ENCODE measurements around the gene CELSR1. TPM values are rescaled to one million over a fixed set of nuclear protein-coding genes. Genes with fewer than 3 reads are reported as not detected.

Gene CELSR1
- total RNA-seq, 1 donor from 2014 or later = 0.30 TPM

GRCh38 chr22:46532416-46532815 lies 5.0 kb downstream of the CELSR1 start:
- no peak for DNase-seq (ENCODE audit: low spot score)
- no peak overlapping the region for H3K4me3 Mint-ChIP-seq (ENCODE audit: low read depth)
- peaks cover 5% of the 10 kb centered on the region for H3K4me1 Mint-ChIP-seq (ENCODE audit: low read depth)
- H3K9me3 Mint-ChIP-seq = no peaks in the 10 kb centered on the region
- H3K36me3 Mint-ChIP-seq (ENCODE audit: low read depth) = no peaks in the 10 kb centered on the region
- no peak overlapping the region for H3K27ac Mint-ChIP-seq
- peaks cover 14% of the 10 kb centered on the region for H3K27me3 Mint-ChIP-seq (ENCODE audit: low read depth)
- intact Hi-C loops (cut with micrococcal nuclease) = no loop called here

DNA sequence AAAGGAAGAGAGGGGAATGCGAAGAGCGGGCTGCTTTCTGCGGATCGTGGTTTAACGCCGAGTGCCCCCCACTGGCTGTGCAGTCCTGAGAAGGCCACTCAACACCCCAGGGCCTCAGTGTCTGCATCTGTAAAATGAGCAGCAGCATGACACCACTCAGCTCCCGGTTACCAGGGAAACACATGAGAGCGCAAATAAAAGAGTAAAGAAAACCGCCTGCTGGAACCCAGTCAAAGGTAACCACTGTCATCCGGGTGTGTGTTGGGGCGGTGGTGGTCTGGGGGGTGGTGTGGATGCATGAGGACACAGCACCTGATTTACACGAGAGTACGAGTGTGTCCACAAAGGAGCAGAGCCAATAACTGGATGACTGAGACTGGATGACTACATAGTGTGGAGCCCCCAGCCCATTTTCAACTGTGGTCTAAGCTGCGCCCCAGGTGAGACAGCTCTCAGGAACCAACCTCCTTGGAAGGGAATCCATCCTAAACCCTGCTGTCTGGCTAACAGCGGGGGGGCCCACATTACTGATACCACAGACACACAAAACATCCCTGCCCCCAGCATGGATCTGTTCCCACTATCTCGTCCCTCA lies 5.7 kb downstream of the CELSR1 start:
- Mint-ChIP-seq H3K27ac (no peak overlapping the region), H3K4me1 (ENCODE audit: low read depth) (peaks cover 5% of the 10 kb centered on the region), H3K27me3 (ENCODE audit: low read depth) (peaks cover 14% of the 10 kb centered on the region), H3K9me3 (no peaks in the 10 kb centered on the region), H3K4me3 (ENCODE audit: low read depth) (no peak overlapping the region), H3K36me3 (ENCODE audit: low read depth) (no peaks in the 10 kb centered on the region)
- intact Hi-C loops (cut with micrococcal nuclease) = no loop called here
- DNase-seq (ENCODE audit: low spot score) = no peak

DNA sequence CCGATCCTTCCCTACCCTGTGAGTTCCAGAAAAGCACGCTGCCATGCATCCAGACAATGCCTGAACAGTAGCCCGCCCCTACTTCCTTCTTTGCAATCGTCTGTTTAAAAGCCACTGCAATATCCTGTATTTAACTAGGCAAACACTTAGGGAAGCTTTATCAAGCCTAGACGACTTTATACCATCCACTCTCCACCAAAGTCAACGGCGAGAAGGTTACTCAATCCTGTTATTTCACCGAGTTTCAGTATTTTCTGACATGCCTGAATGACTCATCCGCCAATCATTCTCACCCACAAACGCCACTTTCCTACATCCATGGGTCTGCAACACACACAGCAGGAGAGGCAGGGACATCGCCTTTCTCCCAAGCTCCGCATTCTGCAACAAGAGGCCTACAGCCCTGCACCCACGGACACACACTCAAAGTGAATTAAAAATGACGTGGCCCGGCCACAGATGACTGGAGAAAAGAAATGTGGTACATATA lies 9.3 kb downstream of the CELSR1 start:
- no peaks in the 10 kb centered on the region for H3K36me3 Mint-ChIP-seq (ENCODE audit: low read depth)
- DNase-seq (ENCODE audit: low spot score) = no peak
- no peaks in the 10 kb centered on the region for H3K9me3 Mint-ChIP-seq
- H3K4me3 Mint-ChIP-seq (ENCODE audit: low read depth) = no peak overlapping the region
- intact Hi-C loops (cut with micrococcal nuclease) = no loop called here
- peaks cover 5% of the 10 kb centered on the region for H3K4me1 Mint-ChIP-seq (ENCODE audit: low read depth)
- peaks cover 6% of the 10 kb centered on the region for H3K27me3 Mint-ChIP-seq (ENCODE audit: low read depth)
- no peak overlapping the region for H3K27ac Mint-ChIP-seq

GRCh38 chr22:46526244-46526839 lies 11.1 kb downstream of the CELSR1 start:
- Mint-ChIP-seq H3K27ac (no peak overlapping the region), H3K27me3 (ENCODE audit: low read depth) (peaks cover 2% of the 10 kb centered on the region), H3K4me3 (ENCODE audit: low read depth) (no peak overlapping the region), H3K4me1 (ENCODE audit: low read depth) (peaks cover 5% of the 10 kb centered on the region), H3K36me3 (ENCODE audit: low read depth) (no peaks in the 10 kb centered on the region), H3K9me3 (no peaks in the 10 kb centered on the region)
- no peak for DNase-seq (ENCODE audit: low spot score)
- intact Hi-C loops (cut with micrococcal nuclease) = no loop called here

- no peak overlapping the region for H3K27ac Mint-ChIP-seq
- intact Hi-C loops (cut with micrococcal nuclease) = no loop called here
- H3K4me3 Mint-ChIP-seq (ENCODE audit: low read depth) = no peak overlapping the region
- no peaks in the 10 kb centered on the region for H3K9me3 Mint-ChIP-seq
- no peaks in the 10 kb centered on the region for H3K36me3 Mint-ChIP-seq (ENCODE audit: low read depth)
- peaks cover 2% of the 10 kb centered on the region for H3K27me3 Mint-ChIP-seq (ENCODE audit: low read depth)
- H3K4me1 Mint-ChIP-seq (ENCODE audit: low read depth) = peaks cover 5% of the 10 kb centered on the region
- no peak for DNase-seq (ENCODE audit: low spot score)
These were observed 11.8 kb downstream of the CELSR1 start for GRCh38 chr22:46525389-46526243.

GRCh38 chr22:46524203-46524740 lies 13.1 kb downstream of the CELSR1 start:
- H3K4me1 Mint-ChIP-seq (ENCODE audit: low read depth) = peaks cover 5% of the 10 kb centered on the region
- H3K27me3 Mint-ChIP-seq (ENCODE audit: low read depth) = peaks cover 2% of the 10 kb centered on the region
- no peaks in the 10 kb centered on the region for H3K9me3 Mint-ChIP-seq
- no peaks in the 10 kb centered on the region for H3K36me3 Mint-ChIP-seq (ENCODE audit: low read depth)
- intact Hi-C loops (cut with micrococcal nuclease) = no loop called here
- H3K27ac Mint-ChIP-seq = no peak overlapping the region
- DNase-seq (ENCODE audit: low spot score) = no peak
- H3K4me3 Mint-ChIP-seq (ENCODE audit: low read depth) = no peak overlapping the region

DNA sequence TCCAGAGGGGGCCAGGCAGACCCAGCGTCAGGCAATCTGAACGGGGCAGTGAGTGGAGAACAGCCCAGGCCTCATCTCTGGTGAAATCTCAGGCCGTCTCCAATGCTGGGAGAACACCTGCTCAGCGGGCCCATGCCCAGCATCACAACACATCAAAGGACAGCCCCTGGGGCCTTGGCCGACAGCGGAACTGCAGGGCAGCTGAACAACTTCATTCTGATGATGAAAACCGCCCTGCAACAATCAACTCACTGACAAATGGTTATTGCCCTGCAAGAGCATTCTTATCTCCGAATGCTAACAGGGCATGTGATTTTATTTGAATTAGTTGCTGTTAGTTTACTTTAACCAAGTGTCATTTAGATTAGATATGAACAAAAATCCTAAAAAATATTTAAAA lies 14.6 kb downstream of the CELSR1 start:
- Mint-ChIP-seq H3K4me1 (ENCODE audit: low read depth) (no peaks in the 10 kb centered on the region), H3K27me3 (ENCODE audit: low read depth) (no peaks in the 10 kb centered on the region), H3K36me3 (ENCODE audit: low read depth) (no peaks in the 10 kb centered on the region), H3K27ac (no peak overlapping the region), H3K9me3 (no peaks in the 10 kb centered on the region), H3K4me3 (ENCODE audit: low read depth) (no peak overlapping the region)
- DNase-seq (ENCODE audit: low spot score) = no peak
- intact Hi-C loops (cut with micrococcal nuclease) = no loop called here

DNA sequence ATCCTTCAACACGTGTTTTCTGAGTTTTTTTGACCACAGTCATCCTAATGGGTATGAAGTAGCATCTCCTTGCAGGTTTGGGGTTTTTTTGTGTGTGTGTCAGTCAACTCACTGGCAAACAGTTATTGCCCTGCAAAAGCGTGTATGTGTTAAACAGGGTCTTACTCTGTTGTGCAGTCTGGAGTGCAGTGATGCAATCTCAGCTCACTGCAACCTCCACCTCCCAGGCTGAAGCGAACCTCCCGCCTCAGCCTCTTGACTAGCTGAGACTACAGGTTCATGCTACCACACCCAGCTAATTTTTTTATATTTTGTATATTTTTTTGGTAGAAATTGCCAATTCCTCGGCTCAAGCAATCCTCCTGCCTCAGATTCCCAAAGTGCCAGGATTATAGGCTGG lies 15.4 kb downstream of the CELSR1 start:
- H3K4me1 Mint-ChIP-seq (ENCODE audit: low read depth) = no peaks in the 10 kb centered on the region
- H3K4me3 Mint-ChIP-seq (ENCODE audit: low read depth) = no peak overlapping the region
- DNase-seq (ENCODE audit: low spot score) = no peak
- no peaks in the 10 kb centered on the region for H3K9me3 Mint-ChIP-seq
- no peaks in the 10 kb centered on the region for H3K27me3 Mint-ChIP-seq (ENCODE audit: low read depth)
- intact Hi-C loops (cut with micrococcal nuclease) = no loop called here
- H3K36me3 Mint-ChIP-seq (ENCODE audit: low read depth) = no peaks in the 10 kb centered on the region
- H3K27ac Mint-ChIP-seq = no peak overlapping the region

GRCh38 chr22:46520880-46521279 lies 16.5 kb downstream of the CELSR1 start:
- no peaks in the 10 kb centered on the region for H3K4me1 Mint-ChIP-seq (ENCODE audit: low read depth)
- no peak for DNase-seq (ENCODE audit: low spot score)
- H3K4me3 Mint-ChIP-seq (ENCODE audit: low read depth) = no peak overlapping the region
- no peak overlapping the region for H3K27ac Mint-ChIP-seq
- H3K27me3 Mint-ChIP-seq (ENCODE audit: low read depth) = no peaks in the 10 kb centered on the region
- no peaks in the 10 kb centered on the region for H3K36me3 Mint-ChIP-seq (ENCODE audit: low read depth)
- no peaks in the 10 kb centered on the region for H3K9me3 Mint-ChIP-seq
- intact Hi-C loops (cut with micrococcal nuclease) = no loop called here

- Mint-ChIP-seq H3K36me3 (ENCODE audit: low read depth) (no peaks in the 10 kb centered on the region), H3K27ac (no peak overlapping the region), H3K27me3 (ENCODE audit: low read depth) (no peaks in the 10 kb centered on the region), H3K4me3 (ENCODE audit: low read depth) (no peak overlapping the region), H3K4me1 (ENCODE audit: low read depth) (no peaks in the 10 kb centered on the region), H3K9me3 (no peaks in the 10 kb centered on the region)
- DNase-seq (ENCODE audit: low spot score) = no peak
- intact Hi-C loops (cut with micrococcal nuclease) = no loop called here
These were observed 18.0 kb downstream of the CELSR1 start for GRCh38 chr22:46519377-46519776.

DNA sequence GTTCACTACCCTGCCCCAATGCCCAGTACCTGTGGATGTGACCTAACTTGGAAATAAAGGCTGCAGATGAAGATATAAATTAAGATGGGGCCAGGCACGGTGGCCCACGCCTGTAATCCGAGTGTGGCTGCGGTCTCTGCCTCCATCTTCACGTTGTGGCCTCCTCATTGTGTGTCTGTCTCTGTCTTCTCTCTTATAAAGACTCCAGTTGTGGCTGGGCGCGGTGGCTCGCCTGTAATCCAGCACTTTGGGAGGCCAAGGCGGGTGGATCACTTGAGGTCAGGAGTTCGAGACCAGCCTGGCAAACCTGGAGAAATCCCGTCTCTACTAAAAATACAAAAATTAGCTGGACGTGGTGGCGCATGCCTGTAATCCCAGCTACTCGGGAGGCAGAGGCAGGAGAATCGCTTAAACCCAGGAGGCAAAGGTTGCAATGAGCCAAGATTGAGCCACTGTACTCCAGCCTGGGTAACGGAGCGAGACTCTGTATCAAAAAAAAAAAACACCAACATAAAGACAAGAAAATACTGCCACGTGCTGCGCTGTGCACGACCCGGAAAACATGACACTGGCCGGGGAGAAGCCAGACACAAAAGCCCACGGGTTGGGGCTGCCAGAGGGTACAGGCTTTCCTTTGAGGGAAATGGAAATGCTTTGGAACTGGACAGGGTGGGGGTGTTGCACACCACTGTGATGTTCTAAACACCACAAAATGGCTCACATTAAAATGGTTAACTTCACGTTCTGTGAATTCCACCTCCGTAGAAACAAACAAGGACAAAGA lies 18.7 kb downstream of the CELSR1 start:
- no peaks in the 10 kb centered on the region for H3K27me3 Mint-ChIP-seq (ENCODE audit: low read depth)

GRCh38 chr22:46518038-46518437 lies 19.4 kb downstream of the CELSR1 start:
- H3K4me1 Mint-ChIP-seq (ENCODE audit: low read depth) = no peaks in the 10 kb centered on the region
- intact Hi-C loops (cut with micrococcal nuclease) = no loop called here
- no peak for DNase-seq (ENCODE audit: low spot score)
- no peaks in the 10 kb centered on the region for H3K9me3 Mint-ChIP-seq
- H3K4me3 Mint-ChIP-seq (ENCODE audit: low read depth) = no peak overlapping the region
- H3K36me3 Mint-ChIP-seq (ENCODE audit: low read depth) = no peaks in the 10 kb centered on the region
- H3K27me3 Mint-ChIP-seq (ENCODE audit: low read depth) = no peaks in the 10 kb centered on the region
- no peak overlapping the region for H3K27ac Mint-ChIP-seq

More for the DNA sequence above, 18.7 kb downstream of the CELSR1 start:
- Mint-ChIP-seq H3K4me3 (ENCODE audit: low read depth) (no peak overlapping the region), H3K4me1 (ENCODE audit: low read depth) (no peaks in the 10 kb centered on the region), H3K9me3 (no peaks in the 10 kb centered on the region), H3K27ac (no peak overlapping the region), H3K36me3 (ENCODE audit: low read depth) (no peaks in the 10 kb centered on the region)
- intact Hi-C loops (cut with micrococcal nuclease) = no loop called here
- no peak for DNase-seq (ENCODE audit: low spot score)

Data from activated T-helper 2 cell treated with anti-CD3 and anti-CD28 coated beads, Interferon-gamma antibody, Interleukin-2, Interleukin-4, amounts not matched to agents 10 μg/mL and 5 μg/mL and 100 μg/mL, durations not matched to agents 14 hours and 24 hours and 36 hours (primary cell).